ENCODE data around the gene MSL3. TPM values are rescaled to one million over a fixed set of nuclear protein-coding genes. Genes with fewer than 3 reads are reported as not detected.

The MSL3 gene
- 18.2 to 21.9 TPM (median 21.4 TPM) in 5 replicates for total RNA-seq (2022; extraction: Qiagen RNA extraction)

GRCh38 chrX:11757719-11758399, at the start of gene MSL3:
MSL3 (plus strand) TSS chrX:11758237; CDS start chrX:11758264, 27 bp downstream.

Other genes with a start within 250 kb of the MSL3 start
- 0.02 to 0.14 TPM (median 0.11 TPM) in 3 of 5 replicates, not detected in the others for gene ARHGAP6, start 92.3 kb upstream of the MSL3 start, total RNA-seq (2022; extraction: Qiagen RNA extraction)